Aorta (tissue), 5 donors: ENCODE results near the gene KIF3B. TPM values are rescaled to one million over a fixed set of nuclear protein-coding genes. Genes with fewer than 3 reads are reported as not detected.
"Not testable (repeated sequence)": the region's sequence is repeated elsewhere in the genome, so short reads cannot be mapped to it uniquely, and the experiment has no call there.

Experiments used
- ATAC-seq: fragments of 200-7000 bp; cut with Tn5 transposase; one replicate; pipeline ENCODE4 v1.9.1; 2022; ENCODE audit warnings: moderate library complexity; ENCODE audit not compliant: low FRiP score
- DNase-seq, 2 donors: peaks; one replicate each; pipeline ENCODE4 v3.0.0-alpha.2; 2020
- H3K27ac ChIP-seq, 2 donors: one replicate each; pipeline ENCODE4 v1.5.1; 2013; ENCODE audit warnings: low read length in 2 of 2, mild to moderate bottlenecking in 2 of 2, moderate library complexity in 2 of 2, control low read depth in 1 of 2, inconsistent platforms in 1 of 2, low read depth in 1 of 2
- H3K27me3 ChIP-seq, 2 donors: one replicate each; pipeline ENCODE4 v1.6.1; 2013; ENCODE audit warnings: control low read depth in 1 of 2, low read length in 1 of 2, mild to moderate bottlenecking in 1 of 2, moderate library complexity in 1 of 2; ENCODE audit not compliant: insufficient read depth in 2 of 2, control insufficient read depth in 1 of 2
- H3K36me3 ChIP-seq, 2 donors: one replicate each; pipeline ENCODE4 v1.6.1; 2013; ENCODE audit warnings: control low read depth in 1 of 2, low read length in 1 of 2, mild to moderate bottlenecking in 1 of 2; ENCODE audit not compliant: insufficient read depth in 2 of 2, control insufficient read depth in 1 of 2
- H3K4me1 ChIP-seq, 2 donors: one replicate each; pipeline ENCODE4 v1.6.1; 2013; ENCODE audit warnings: low read length in 2 of 2, control low read depth in 1 of 2, mild to moderate bottlenecking in 1 of 2, moderate library complexity in 1 of 2; ENCODE audit not compliant: insufficient read depth in 2 of 2, control insufficient read depth in 1 of 2
- H3K4me3 ChIP-seq, 2 donors: one replicate each; pipeline ENCODE4 v1.5.1; 2013; ENCODE audit warnings: low read length in 2 of 2, control low read depth in 1 of 2, mild to moderate bottlenecking in 1 of 2
- H3K9me3 ChIP-seq: one replicate; pipeline ENCODE4 v1.6.1; 2013; ENCODE audit warnings: mild to moderate bottlenecking, low read length; ENCODE audit not compliant: control insufficient read depth
- WGBS, 2 donors: extraction: QIAGEN DNeasy Blood & Tissue Kit; methylation state at CpG; one replicate each; pipeline ENCODE4 v1.1.7; 2013; 5-methylcytosine and 5-hydroxymethylcytosine counted together
- intact Hi-C, 2 donors: fragments of 100-400 bp; cut with DNase I; formaldehyde crosslinking; loops; one replicate each; pipeline versions ENCODE4 v1.14.2 to v1.15.0; 2022
- polyA plus RNA-seq, 2 donors: library from polyadenylated mRNA; stranded (reverse); fragments of 200-250 nt; gene quantifications; one replicate each; pipeline ENCODE4 v1.2.3, GENCODE V29; 2013
- total RNA-seq, 2 donors: library from RNA; stranded (reverse); fragmentation: NEBNext Ultra II Directional; extraction: Animal tissue kit (Norgen Biotek cat#: 25700); gene quantifications; one replicate each; pipeline ENCODE4 v1.2.1, GENCODE V29; 2021
- donor health status: healthy with polysubstance abuse.
- donor health status: Bipolar disorder and iron deficiency.
- donor health status: DM: no; HTN: no; CAD: no.
- donor health status: DM: no; HTN: no; CAD: no.
- donor health status: DM: yes; HTN: yes; CAD: no.

Gene KIF3B
- total and polyA plus RNA-seq, 4 donors, result 12.9 to 28.0 (median 23.2) TPM

DNA sequence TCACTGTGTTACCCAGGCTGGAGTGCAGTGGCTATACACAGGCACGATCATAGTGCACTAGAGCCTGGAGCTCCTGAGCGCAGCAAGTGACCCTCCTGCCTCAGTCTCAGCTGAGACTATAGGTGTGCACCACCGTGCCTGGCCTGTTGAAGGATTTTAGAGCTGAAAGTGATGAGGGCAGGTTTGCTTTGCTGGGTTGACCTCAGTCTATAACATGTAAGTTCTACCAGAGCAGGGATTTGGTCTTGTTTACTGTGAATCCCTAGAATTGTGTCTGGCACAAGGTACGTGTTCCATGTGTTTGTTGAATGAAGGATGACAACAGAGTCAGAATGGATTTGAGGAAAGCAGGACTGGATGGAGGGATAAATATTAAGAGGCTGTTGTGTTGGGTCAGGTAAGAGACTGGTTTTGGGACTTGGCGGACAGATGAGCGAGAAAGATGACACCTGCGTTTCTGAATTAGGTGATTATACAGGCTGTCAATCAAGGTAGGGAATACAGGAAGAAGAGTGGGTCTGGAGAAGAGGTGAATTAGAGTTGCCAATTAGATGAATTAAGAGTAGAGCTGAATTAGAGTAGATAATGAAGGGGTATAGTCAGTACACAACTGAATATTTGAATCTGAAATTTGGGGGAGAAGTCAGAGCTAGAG, 87.2 kb downstream of the KIF3B start:
- ATAC-seq (no peak), DNase-seq (no peak)
- intact Hi-C loops, result no loop called here
- H3K27me3 ChIP-seq, result no peaks in the 10 kb centered on the region
- H3K4me1 ChIP-seq, result peaks cover 0 to 3% of the 10 kb centered on the region in 2 donors
- no peaks in the 10 kb centered on the region for H3K9me3 ChIP-seq
- WGBS, 2 donors, result 77 to 80% methylated on average over 7 of the region's 7 CpGs
- no peaks in the 10 kb centered on the region for H3K36me3 ChIP-seq
- H3K4me3 ChIP-seq, result no peak overlapping the region
- H3K27ac ChIP-seq, result no peak overlapping the region

DNA sequence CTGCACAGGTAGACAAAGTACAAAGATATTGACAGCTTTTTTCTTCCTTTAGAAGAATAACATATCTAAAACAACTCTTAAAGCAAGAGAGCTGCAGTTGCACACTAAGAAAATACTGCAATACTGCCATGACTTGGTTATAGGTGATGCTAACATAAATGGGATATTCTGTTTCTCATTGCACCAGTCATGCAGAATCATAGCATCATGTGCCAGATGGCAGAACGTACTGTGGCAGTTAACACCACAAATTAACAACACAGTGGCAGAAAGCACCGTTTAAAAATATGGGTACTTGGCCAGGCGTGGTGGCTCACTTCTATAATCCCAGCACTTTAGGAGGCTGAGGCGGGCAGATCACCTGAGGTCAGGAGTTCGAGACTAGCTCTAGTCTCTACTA, 88.1 kb downstream of the KIF3B start:
- intact Hi-C loops, result no loop called here
- ATAC-seq, result no peak
- Histone ChIP-seq H3K27me3 (no peaks in the 10 kb centered on the region), H3K4me1 (peaks cover 0 to 3% of the 10 kb centered on the region in 2 donors), H3K36me3 (no peaks in the 10 kb centered on the region), H3K4me3 (no peak overlapping the region), H3K9me3 (no peaks in the 10 kb centered on the region), H3K27ac (no peak overlapping the region)
- WGBS, 2 donors, result 56% methylated on average over 5 of the region's 5 CpGs
- no peak for DNase-seq

DNA sequence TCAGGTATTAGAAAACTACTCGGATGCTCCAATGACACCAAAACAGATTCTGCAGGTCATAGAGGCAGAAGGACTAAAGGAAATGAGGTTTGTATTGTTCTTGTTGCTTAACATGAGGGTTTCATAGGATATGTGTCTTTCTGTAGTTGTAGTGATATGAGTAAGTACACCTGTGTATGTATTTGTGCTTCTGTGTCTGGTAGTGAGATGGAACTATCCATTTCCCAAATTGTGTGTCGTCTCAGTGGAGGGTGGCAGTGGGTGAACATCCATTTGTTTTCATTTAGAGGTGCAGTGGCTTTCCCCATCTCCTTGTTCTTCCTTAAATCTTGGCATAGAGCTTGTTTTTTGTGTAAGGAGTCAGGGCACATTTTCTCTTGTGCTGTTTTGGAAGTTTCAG, 88.9 kb downstream of the KIF3B start:
- Histone ChIP-seq H3K9me3 (no peaks in the 10 kb centered on the region), H3K27ac (no peak overlapping the region), H3K4me3 (no peak overlapping the region), H3K27me3 (no peaks in the 10 kb centered on the region), H3K36me3 (no peaks in the 10 kb centered on the region), H3K4me1 (peaks cover 0 to 3% of the 10 kb centered on the region in 2 donors)
- DNase-seq (no peak), ATAC-seq (no peak)
- 87 to 89% methylated on average over 2 of the region's 2 CpGs for WGBS, 2 donors
- intact Hi-C loops, result no loop called here

DNA sequence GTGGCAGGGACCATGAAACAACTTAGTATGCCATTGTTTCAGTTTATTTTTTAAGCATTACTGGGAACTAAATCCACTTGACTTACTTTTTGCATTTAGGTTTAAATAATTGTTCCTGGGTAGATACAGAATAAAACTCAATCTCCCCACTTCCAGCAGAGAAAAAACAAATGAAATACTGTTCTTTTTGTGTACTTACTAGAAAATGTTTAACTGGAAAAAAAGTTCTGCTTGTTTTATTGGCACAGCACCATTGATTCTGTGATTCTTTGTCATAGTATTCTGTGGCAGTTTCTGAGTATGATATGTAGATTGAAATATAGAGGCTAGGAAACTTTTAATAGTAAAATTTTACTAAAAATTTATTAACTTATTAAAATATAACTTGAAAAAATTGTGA, 90.9 kb downstream of the KIF3B start:
- ATAC-seq (no peak), DNase-seq (no peak)
- Histone ChIP-seq H3K27me3 (no peaks in the 10 kb centered on the region), H3K4me3 (no peak overlapping the region), H3K36me3 (no peaks in the 10 kb centered on the region), H3K27ac (no peak overlapping the region), H3K9me3 (no peaks in the 10 kb centered on the region), H3K4me1 (peaks cover 0 to 3% of the 10 kb centered on the region in 2 donors)
- intact Hi-C loops, result no loop called here

DNA sequence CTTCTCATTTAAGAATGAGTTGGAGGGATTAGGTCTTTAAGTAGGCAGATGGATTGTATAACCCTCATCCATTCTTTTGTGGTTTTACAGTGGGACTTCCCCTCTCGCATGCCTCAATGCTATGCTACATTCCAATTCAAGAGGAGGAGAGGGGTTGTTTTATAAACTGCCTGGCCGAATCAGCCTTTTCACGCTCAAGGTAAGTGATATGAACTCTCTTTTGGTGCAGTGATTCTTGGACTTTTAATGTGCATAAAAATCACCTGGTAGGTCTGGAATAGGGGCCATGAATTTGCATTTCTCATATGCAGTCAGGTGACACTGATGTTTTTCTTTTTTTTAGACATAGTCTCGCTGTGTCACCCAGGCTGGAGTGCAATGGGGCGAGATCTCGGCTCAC, 91.5 kb downstream of the KIF3B start:
- no peak for DNase-seq
- Histone ChIP-seq H3K4me1 (peaks cover 0 to 3% of the 10 kb centered on the region in 2 donors), H3K27ac (no peak overlapping the region), H3K9me3 (no peaks in the 10 kb centered on the region), H3K4me3 (no peak overlapping the region), H3K27me3 (no peaks in the 10 kb centered on the region), H3K36me3 (no peaks in the 10 kb centered on the region)
- 86 to 87% methylated on average over 6 of the region's 6 CpGs for WGBS, 2 donors
- intact Hi-C loops, result no loop called here
- no peak for ATAC-seq

DNA sequence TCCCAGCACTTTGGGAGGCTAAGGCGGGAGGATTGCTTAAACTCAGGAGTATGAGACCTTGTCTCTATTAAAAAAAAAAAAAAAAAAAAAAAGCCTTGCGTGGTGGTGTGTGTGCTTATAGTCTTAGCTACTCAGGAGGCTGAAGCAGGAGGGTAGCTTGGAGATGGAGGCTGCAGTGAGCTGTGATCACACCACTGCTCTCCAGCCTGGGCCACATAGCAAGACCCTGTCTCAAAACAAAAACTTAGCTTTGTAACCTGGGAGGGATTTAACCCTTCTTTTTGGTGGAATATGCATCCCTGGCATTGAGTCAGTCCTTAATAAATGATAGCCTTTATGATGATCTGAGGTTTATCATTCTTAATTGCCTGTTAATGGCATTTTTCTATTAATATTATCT, 93.4 kb downstream of the KIF3B start:
- Histone ChIP-seq H3K4me1 (peaks cover 0 to 3% of the 10 kb centered on the region in 2 donors), H3K27me3 (no peaks in the 10 kb centered on the region), H3K36me3 (no peaks in the 10 kb centered on the region), H3K27ac (no peak overlapping the region), H3K9me3 (no peaks in the 10 kb centered on the region), H3K4me3 (no peak overlapping the region)
- ATAC-seq, result no peak
- no peak for DNase-seq
- 85 to 100% methylated on average over 2 of the region's 2 CpGs for WGBS, 2 donors
- intact Hi-C loops, result no loop called here

DNA sequence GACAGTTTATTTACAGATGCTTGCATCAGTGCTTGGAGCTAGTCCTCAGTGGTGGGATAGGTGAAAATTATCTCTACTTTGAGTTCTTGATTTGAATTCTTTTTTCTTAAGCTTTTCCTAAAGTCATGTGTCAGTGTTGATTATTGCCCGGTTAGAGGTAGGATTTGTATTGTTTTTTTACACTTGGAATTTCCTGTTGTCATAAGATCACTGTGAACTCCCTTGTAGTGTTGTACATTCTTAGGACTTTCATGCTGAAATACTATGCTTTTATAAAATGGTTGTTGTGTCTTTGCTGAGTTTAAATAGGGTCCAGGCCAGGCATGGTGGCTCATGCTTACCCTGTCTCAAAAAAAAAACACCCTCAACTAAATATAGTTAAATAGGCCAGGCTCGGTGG, 101.0 kb downstream of the KIF3B start:
- WGBS, 2 donors, result 2 to 13% methylated on average over 2 of the region's 2 CpGs
- DNase-seq, result no peak
- H3K9me3 ChIP-seq, result no peaks in the 10 kb centered on the region
- H3K4me1 ChIP-seq, result no peaks in the 10 kb centered on the region
- H3K27ac ChIP-seq, result no peak overlapping the region
- no peak overlapping the region for H3K4me3 ChIP-seq
- no peak for ATAC-seq
- no peaks in the 10 kb centered on the region for H3K36me3 ChIP-seq
- H3K27me3 ChIP-seq, result no peaks in the 10 kb centered on the region
- intact Hi-C loops, result no loop called here

DNA sequence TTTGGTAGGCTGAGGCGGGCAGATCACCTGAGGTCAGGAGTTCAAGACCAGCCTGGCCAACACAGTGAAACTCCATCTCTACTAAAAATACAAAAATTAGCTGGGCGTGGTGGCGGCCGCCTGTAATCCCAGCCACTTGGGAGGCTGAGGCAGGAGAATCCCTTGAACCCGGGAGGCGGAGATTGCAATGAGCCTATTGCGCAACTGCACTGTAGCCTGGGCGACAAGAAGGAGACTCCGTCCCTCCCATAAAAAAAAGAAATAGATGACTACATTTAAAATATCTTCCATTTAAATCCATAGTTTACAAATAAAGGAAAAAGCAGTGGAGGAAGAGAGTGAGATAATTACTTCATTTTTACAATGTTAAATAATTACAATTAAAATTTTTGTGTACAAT, 102.6 kb downstream of the KIF3B start:
- intact Hi-C loops, ATAC-seq, H3K9me3 ChIP-seq, H3K4me3 ChIP-seq, H3K27me3 ChIP-seq, H3K27ac ChIP-seq, H3K4me1 ChIP-seq, DNase-seq, H3K36me3 ChIP-seq: not testable (repeated sequence)
- WGBS, 2 donors, result 97 to 98% methylated on average over 9 of the region's 9 CpGs

DNA sequence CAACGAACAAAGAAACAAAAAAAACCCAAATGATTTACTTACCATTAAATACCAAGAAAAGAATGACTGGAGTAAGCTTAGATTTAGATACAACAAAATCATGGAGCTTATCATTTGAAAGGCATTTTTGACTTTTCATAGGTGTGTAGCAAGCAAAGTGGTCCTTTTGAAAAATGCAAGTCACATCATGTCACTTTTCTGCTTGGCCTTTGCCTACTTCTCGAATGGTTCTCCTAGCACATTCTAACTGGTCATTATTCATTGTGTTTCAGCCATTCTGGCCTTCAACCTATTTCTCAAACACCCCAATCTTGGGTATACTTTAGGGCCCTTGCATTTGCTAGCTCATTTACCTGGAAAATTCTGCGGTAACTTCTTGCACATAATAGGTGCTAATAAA, 103.3 kb downstream of the KIF3B start:
- intact Hi-C loops, result no loop called here
- Histone ChIP-seq H3K27ac (no peak overlapping the region), H3K9me3 (no peaks in the 10 kb centered on the region), H3K4me3 (no peak overlapping the region), H3K27me3 (no peaks in the 10 kb centered on the region), H3K36me3 (no peaks in the 10 kb centered on the region), H3K4me1 (peaks cover 0 to 1% of the 10 kb centered on the region in 2 donors)
- 83 to 87% methylated on average over 3 of the region's 3 CpGs for WGBS, 2 donors
- DNase-seq (no peak), ATAC-seq (no peak)
